LHCN-M2 (cell line): ENCODE measurements around the gene YAP1. TPM values are rescaled to one million over a fixed set of nuclear protein-coding genes. Genes with fewer than 3 reads are reported as not detected.

Experiments
- DNase-seq: peaks from one replicate; pipeline ENCODE4 v3.0.0-alpha.2; 2012; ENCODE audit warnings: low read depth
- total RNA-seq: library from RNA; depleted of rRNA; stranded (reverse); fragments of >200 nt; gene quantifications from 2 replicates; pipeline ENCODE4 v1.2.3, GENCODE V29; 2014

YAP1 gene
- total RNA-seq, 1 experiment from 2014 or later, result 118 TPM

GRCh38 chr11:102116453-102117205 lies 6.4 kb downstream of the YAP1 start:
- DNase-seq, result no peak

- peak; percentile 50 for DNase-seq
Measured at GRCh38 chr11:102117472-102118113, 7.3 kb downstream of the YAP1 start.

GRCh38 chr11:102118937-102119336 lies 8.7 kb downstream of the YAP1 start:
- DNase-seq, result no peak

GRCh38 chr11:102119997-102120396 lies 9.8 kb downstream of the YAP1 start:
- no peak for DNase-seq

GRCh38 chr11:102120437-102120973 lies 10.3 kb downstream of the YAP1 start:
- DNase-seq, result peak; percentile 48

GRCh38 chr11:102121329-102121728 lies 11.1 kb downstream of the YAP1 start:
- no peak for DNase-seq

GRCh38 chr11:102134597-102134996 lies 24.4 kb downstream of the YAP1 start:
- no peak for DNase-seq

- no peak for DNase-seq
Measured at GRCh38 chr11:102135256-102135655, 25.0 kb downstream of the YAP1 start.

GRCh38 chr11:102138223-102138622 lies 28.0 kb downstream of the YAP1 start:
- no peak for DNase-seq

- DNase-seq, result peak; percentile 70
Measured at GRCh38 chr11:102138670-102139069, 28.4 kb downstream of the YAP1 start.

- DNase-seq, result peak; percentile 86
Measured at GRCh38 chr11:102139081-102139498, 28.8 kb downstream of the YAP1 start.

GRCh38 chr11:102142333-102142732 lies 32.1 kb downstream of the YAP1 start:
- no peak for DNase-seq

GRCh38 chr11:102143867-102144266 lies 33.6 kb downstream of the YAP1 start:
- DNase-seq, result no peak

GRCh38 chr11:102144357-102145355 lies 34.4 kb downstream of the YAP1 start:
- DNase-seq, result peak; percentile 85

- no peak for DNase-seq
Measured at GRCh38 chr11:102147015-102147414, 36.8 kb downstream of the YAP1 start.

GRCh38 chr11:102147632-102148031 lies 37.4 kb downstream of the YAP1 start:
- no peak for DNase-seq

GRCh38 chr11:102148059-102148458 lies 37.8 kb downstream of the YAP1 start:
- DNase-seq, result no peak

- no peak for DNase-seq
Measured at GRCh38 chr11:102151784-102152525, 41.7 kb downstream of the YAP1 start.

- DNase-seq, result no peak
Measured at GRCh38 chr11:102153082-102153481, 42.8 kb downstream of the YAP1 start.

GRCh38 chr11:102154806-102155205 lies 44.6 kb downstream of the YAP1 start:
- DNase-seq, result no peak

GRCh38 chr11:102155676-102156075 lies 45.4 kb downstream of the YAP1 start:
- peak; percentile 41 for DNase-seq
